ENCODE data around the gene TMEM229A.

- TF ChIP-seq SIN3A (conservative IDR thresholded peaks at IDR 0.05 in 1 of 2, IDR thresholded peaks at IDR 0.05 in 1 of 2; ENCODE audit: low read depth in 1 of 2, low read length in 2 of 2) (no peak), CTCF (IDR thresholded peaks at IDR 0.05; ENCODE audit: control extremely low read depth in 1 of 3, insufficient read depth in 1 of 3, low read depth in 1 of 3, low read length in 3 of 3) (no peak), CEBPB (IDR thresholded peaks at IDR 0.05; ENCODE audit: low read depth, low read length) (no peak), SIRT6 (IDR thresholded peaks at IDR 0.05; ENCODE audit: low read length) (no peak), TBP (IDR thresholded peaks at IDR 0.05; ENCODE audit: low read depth, low read length) (no peak), E2F6 (IDR thresholded peaks at IDR 0.05) (no peak), EP300 (IDR thresholded peaks at IDR 0.05; ENCODE audit: borderline replicate concordance in 1 of 2, low read depth in 2 of 2, low read length in 2 of 2) (no peak), YY1 (IDR thresholded peaks at IDR 0.05; ENCODE audit: low read depth, low read length) (no peak), POLR2A (IDR thresholded peaks at IDR 0.05; ENCODE audit: control extremely low read depth in 1 of 2, low read depth in 2 of 2, low read length in 2 of 2) (no peak), SP1 (IDR thresholded peaks at IDR 0.05; ENCODE audit: low read depth, low read length) (no peak), POLR2AphosphoS5 (IDR thresholded peaks at IDR 0.05; ENCODE audit: low read depth, low read length) (no peak), HDAC2 (IDR thresholded peaks at IDR 0.05; ENCODE audit: borderline replicate concordance in 1 of 2, low read depth in 2 of 2, low read length in 2 of 2) (no peak), EZH2 (IDR thresholded peaks at IDR 0.05; ENCODE audit: low read depth, low read length, severe bottlenecking) (no peak), MAFK (IDR thresholded peaks at IDR 0.05; ENCODE audit: low read depth, low read length) (no peak)
Measured at GRCh38 chr7:124009321-124009720, 23.5 kb downstream of the TMEM229A start.
